IMR-90 (cell line): ENCODE data around the gene CREB5. TPM values are rescaled to one million over a fixed set of nuclear protein-coding genes. Genes with fewer than 3 reads are reported as not detected.

Experiments
- ATAC-seq: fragments of 200-7000 bp; cut with Tn5 transposase; 2 replicates; pipeline ENCODE4 v1.9.1; 2020; ENCODE audit warnings: low read depth, mild to moderate bottlenecking, moderate library complexity
- BruUV-seq: library from RNA; stranded (reverse); fragments of 400-500 nt; replicated peaks from 2 replicates; lab custom pipeline; 2021; lab: Mats Ljungman, UMichigan
- CTCF ChIA-PET: fragments of 300-600 bp; formaldehyde crosslinking; extraction: SDS; loops from one replicate; lab custom pipeline; 2021; ENCODE audit warnings: antibody characterized with exemption; lab: Yijun Ruan, JAX
- POLR2A ChIA-PET: fragments of 300-600 bp; sonication (Branson Sonifier 250); formaldehyde crosslinking; loops from one replicate; lab custom pipeline; 2022; ENCODE audit warnings: antibody characterized with exemption; ENCODE audit not compliant: unreplicated experiment; lab: Charles Lee
- DNase-seq: peaks from one replicate; pipeline ENCODE4 v3.0.0; 2013
- H2AFZ ChIP-seq: replicated peaks from 2 replicates; pipeline ENCODE3; 2013; ENCODE audit warnings: low read length, mild to moderate bottlenecking; ENCODE audit not compliant: poor library complexity
- H2AK5ac ChIP-seq: 2 replicates; pipeline ENCODE4 v1.6.1; 2013; ENCODE audit warnings: low read depth, low read length, inconsistent platforms
- H2AK9ac ChIP-seq: replicated peaks from 2 replicates; pipeline ENCODE3; 2013; ENCODE audit warnings: mild to moderate bottlenecking, low read depth, low read length, moderate library complexity; ENCODE audit not compliant: poor library complexity
- H2BK120ac ChIP-seq: 2 replicates; pipeline ENCODE4 v1.6.1; 2013; ENCODE audit warnings: low read depth, low read length, inconsistent platforms
- H2BK15ac ChIP-seq: 3 replicates; pipeline ENCODE4 v1.6.1; 2013; ENCODE audit warnings: low read depth, low read length, inconsistent platforms
- H2BK20ac ChIP-seq: 2 replicates; pipeline ENCODE4 v1.6.1; 2013; ENCODE audit warnings: low read depth, mild to moderate bottlenecking, inconsistent platforms, low read length, moderate library complexity
- H2BK5ac ChIP-seq: 2 replicates; pipeline ENCODE4 v1.6.1; 2013; ENCODE audit warnings: mild to moderate bottlenecking, low read depth, low read length, inconsistent platforms; ENCODE audit not compliant: poor library complexity, severe bottlenecking
- H3K14ac ChIP-seq: replicated peaks from 2 replicates; pipeline ENCODE4 v1.6.1; 2013; ENCODE audit warnings: low read depth, low read length, inconsistent platforms
- H3K18ac ChIP-seq: 2 replicates; pipeline ENCODE4 v1.6.1; 2013; ENCODE audit warnings: low read depth, low read length, control low read depth
- H3K23ac ChIP-seq: 2 replicates; pipeline ENCODE4 v1.6.1; 2013; ENCODE audit warnings: low read depth, low read length, inconsistent platforms
- H3K27ac ChIP-seq: 2 replicates; pipeline ENCODE4 v1.5.1; 2013; ENCODE audit warnings: mild to moderate bottlenecking, control low read depth, low read length; ENCODE audit not compliant: insufficient read depth
- H3K27me3 ChIP-seq: 2 replicates; pipeline ENCODE4 v1.6.1; 2013; ENCODE audit warnings: low read length; ENCODE audit not compliant: control insufficient read depth, insufficient read depth
- H3K36me3 ChIP-seq: 2 replicates; pipeline ENCODE4 v1.6.1; 2013; ENCODE audit warnings: low read length, mixed read lengths; ENCODE audit not compliant: control insufficient read depth, insufficient read depth
- H3K4ac ChIP-seq: 2 replicates; pipeline ENCODE4 v1.6.1; 2013; ENCODE audit warnings: low read depth, low read length, inconsistent platforms
- H3K4me1 ChIP-seq: 2 replicates; pipeline ENCODE4 v1.6.1; 2013; ENCODE audit warnings: low read length, mixed read lengths; ENCODE audit not compliant: control insufficient read depth, insufficient read depth
- H3K4me2 ChIP-seq: 2 replicates; pipeline ENCODE4 v1.6.1; 2013; ENCODE audit warnings: low read depth, mild to moderate bottlenecking, control low read depth, low read length, moderate library complexity
- H3K4me3 ChIP-seq: 2 replicates; pipeline ENCODE4 v1.5.1; 2013; ENCODE audit warnings: low read depth, mild to moderate bottlenecking, control low read depth, low read length, moderate library complexity; ENCODE audit not compliant: insufficient read depth
- H3K56ac ChIP-seq: 2 replicates; pipeline ENCODE4 v1.6.1; 2013; ENCODE audit warnings: low read length, inconsistent platforms; ENCODE audit not compliant: insufficient read depth; ENCODE audit errors: extremely low read depth
- H3K79me1 ChIP-seq, 2 experiments: 2 replicates each; pipeline ENCODE4 v1.6.1; 2013; ENCODE audit warnings: low read length in 2 of 2, inconsistent platforms in 1 of 2, low read depth in 1 of 2
- H3K9ac ChIP-seq: 2 replicates; pipeline ENCODE4 v1.6.1; 2013; ENCODE audit warnings: low read depth, low read length, control low read depth
- H3K9me1 ChIP-seq: 2 replicates; pipeline ENCODE4 v1.6.1; 2013; ENCODE audit warnings: low read length, inconsistent platforms; ENCODE audit not compliant: insufficient read depth
- H3K9me3 ChIP-seq: 2 replicates; pipeline ENCODE4 v1.6.1; 2013; ENCODE audit warnings: low read length; ENCODE audit not compliant: control insufficient read depth, insufficient read depth
- H4K20me1 ChIP-seq: 2 replicates; pipeline ENCODE4 v1.6.1; 2013; ENCODE audit warnings: low read length, inconsistent platforms; ENCODE audit not compliant: insufficient read depth
- H4K5ac ChIP-seq: 2 replicates; pipeline ENCODE4 v1.6.1; 2013; ENCODE audit warnings: mild to moderate bottlenecking, low read depth, low read length, control low read depth
- H4K8ac ChIP-seq, 2 experiments: 2 replicates each; pipeline ENCODE4 v1.6.1; 2013; ENCODE audit warnings: low read depth in 2 of 2, low read length in 2 of 2, control low read depth in 1 of 2, inconsistent platforms in 1 of 2
- H4K91ac ChIP-seq: 2 replicates; pipeline ENCODE4 v1.6.1; 2013; ENCODE audit warnings: low read depth, low read length, inconsistent platforms; ENCODE audit not compliant: insufficient read depth
- BHLHE40 ChIP-seq: fragments of 150-350 bp; IDR thresholded peaks from 2 replicates; pipeline ENCODE4 v1.6.1; 2016; ENCODE audit warnings: mild to moderate bottlenecking, low read depth, low read length
- CEBPB ChIP-seq: IDR thresholded peaks from 2 replicates; pipeline ENCODE4 v1.6.1; 2012; ENCODE audit warnings: low read depth, low read length, improper control_type of control experiment
- CHD1 ChIP-seq: IDR thresholded peaks from 2 replicates; pipeline ENCODE4 v1.6.1; 2012; ENCODE audit warnings: low read depth, low read length, improper control_type of control experiment
- ELK1 ChIP-seq: fragments of 150-350 bp; IDR thresholded peaks from 2 replicates; pipeline ENCODE4 v1.6.1; 2016; ENCODE audit warnings: low read depth, mild to moderate bottlenecking, low read length, moderate library complexity, borderline replicate concordance
- FOS ChIP-seq: fragments of 150-350 bp; IDR thresholded peaks from 2 replicates; pipeline ENCODE4 v1.6.1; 2016; ENCODE audit warnings: low read depth, low read length
- MAFK ChIP-seq: IDR thresholded peaks from 2 replicates; pipeline ENCODE4 v1.6.1; 2012; ENCODE audit warnings: low read depth, low read length, improper control_type of control experiment
- MAZ ChIP-seq: IDR thresholded peaks from 2 replicates; pipeline ENCODE4 v1.6.1; 2012; ENCODE audit warnings: low read depth, mild to moderate bottlenecking, low read length, improper control_type of control experiment, moderate library complexity, borderline replicate concordance
- MXI1 ChIP-seq: IDR thresholded peaks from 2 replicates; pipeline ENCODE4 v1.6.1; 2012; ENCODE audit warnings: low read depth, mild to moderate bottlenecking, low read length, moderate library complexity, borderline replicate concordance
- POLR2A ChIP-seq: IDR thresholded peaks from 2 replicates; pipeline ENCODE4 v1.6.1; 2012; ENCODE audit warnings: mild to moderate bottlenecking, low read depth, low read length
- RAD21 ChIP-seq: IDR thresholded peaks from 2 replicates; pipeline ENCODE4 v1.6.1; 2012; ENCODE audit warnings: low read length, improper control_type of control experiment
- RFX5 ChIP-seq: IDR thresholded peaks from 2 replicates; pipeline ENCODE4 v1.8.0; 2012; ENCODE audit warnings: low read depth, mild to moderate bottlenecking, low read length, moderate library complexity
- SMC3 ChIP-seq: fragments of 150-350 bp; IDR thresholded peaks from 2 replicates; pipeline ENCODE4 v1.6.1; 2016; ENCODE audit warnings: low read depth, mild to moderate bottlenecking, antibody characterized with exemption, low read length, moderate library complexity
- WGBS, 2 experiments: methylation state at CpG; one replicate each; pipeline versions ENCODE4 v1.1.5 to v1.1.7; 2013; ENCODE audit warnings: missing lambda C conversion rate in 2 of 2; ENCODE audit not compliant: insufficient read length in 1 of 2; ENCODE audit errors: extremely low coverage in 2 of 2; 5-methylcytosine and 5-hydroxymethylcytosine counted together
- dilution Hi-C: fragments of 300-500 bp; cut with HindIII; formaldehyde crosslinking; loops from one replicate; pipeline ENCODE4 v1.14.3; 2018; ENCODE audit warnings: low sequenced_read_pairs; ENCODE audit not compliant: unreplicated experiment
- in situ Hi-C: fragments of 300-500 bp; cut with MboI; formaldehyde crosslinking; loops from 3 replicates; pipeline ENCODE4 v1.14.3; 2019; ENCODE audit warnings: low sequenced_read_pairs, inconsistent platforms, mixed read lengths
- intact Hi-C: fragments of 100-400 bp; cut with micrococcal nuclease; formaldehyde crosslinking; loops from 2 replicates; pipeline ENCODE4 v1.10.0; 2022
- polyA plus RNA-seq, 3 experiments: library from polyadenylated mRNA; depleted of rRNA; stranded (reverse); fragments of >200 nt; gene quantifications; 2 replicates each; pipeline ENCODE4 v1.2.3, GENCODE V29; 2012; ENCODE audit warnings: low replicate concordance in 1 of 3
- total RNA-seq: library from RNA; depleted of rRNA; stranded (reverse); fragments of >200 nt; gene quantifications from 2 replicates; pipeline ENCODE4 v1.2.3, GENCODE V29; 2012
- TF ChIP-seq, protein P1 (sequence below): conservative IDR thresholded peaks from 2 replicates; pipeline ENCODE4 v1.5.1; 2012; ENCODE audit warnings: mild to moderate bottlenecking, low read depth, low read length, improper control_type of control experiment
- TF ChIP-seq, protein P2 (sequence below): fragments of 150-350 bp; IDR thresholded peaks from 2 replicates; pipeline ENCODE4 v1.6.1; 2017; ENCODE audit warnings: mild to moderate bottlenecking, antibody characterized with exemption, low read length, low read depth

CREB5 gene
- total and polyA plus RNA-seq, 2 of the 4 experiments (the other 2 are of a cell fraction): 7.3 to 13.1 TPM

GRCh38 chr7:28677668-28678067 is 265.4 kb downstream of the CREB5 start:
- WGBS, 2 experiments: no CpG with 5 or more reads among the region's 3 CpGs

More at GRCh38 chr7:28677668-28678067, 265.4 kb downstream of the CREB5 start:
- Histone ChIP-seq H3K79me1 (no peaks in the 10 kb centered on the region), H2BK15ac (no peak overlapping the region), H3K27ac (no peak overlapping the region), H3K9me1 (no peaks in the 10 kb centered on the region), H4K8ac (no peak overlapping the region), H3K14ac (no peak overlapping the region), H2BK20ac (no peak overlapping the region), H4K5ac (no peak overlapping the region), H3K18ac (no peak overlapping the region), H2BK5ac (no peak overlapping the region), H3K4me1 (no peaks in the 10 kb centered on the region), H3K23ac (no peak overlapping the region), H2BK120ac (no peak overlapping the region), H4K20me1 (no peaks in the 10 kb centered on the region), H3K56ac (no peak overlapping the region), H3K36me3 (no peaks in the 10 kb centered on the region), H3K4me2 (no peak overlapping the region), H2AK5ac (no peak overlapping the region), H3K27me3 (no peaks in the 10 kb centered on the region), H4K91ac (no peak overlapping the region), H3K9me3 (no peaks in the 10 kb centered on the region), H3K9ac (no peak overlapping the region), H2AK9ac (no peak overlapping the region), H2AFZ (no peak overlapping the region), H3K4ac (no peak overlapping the region), H3K4me3 (no peak overlapping the region)
- ChIA-PET CTCF (no interaction called here), POLR2A (no interaction called here)
- dilution Hi-C loops (no loop called here), in situ Hi-C loops (no loop called here), intact Hi-C loops (no loop called here)
- no peak for ATAC-seq
- TF ChIP-seq RAD21 (no peak), MAFK (no peak), MAZ (no peak), FOS (no peak), BHLHE40 (no peak), ELK1 (no peak), RFX5 (no peak), POLR2A (no peak), CHD1 (no peak), MXI1 (no peak), CEBPB (no peak), SMC3 (no peak)
- TF ChIP-seq, protein P1, sequence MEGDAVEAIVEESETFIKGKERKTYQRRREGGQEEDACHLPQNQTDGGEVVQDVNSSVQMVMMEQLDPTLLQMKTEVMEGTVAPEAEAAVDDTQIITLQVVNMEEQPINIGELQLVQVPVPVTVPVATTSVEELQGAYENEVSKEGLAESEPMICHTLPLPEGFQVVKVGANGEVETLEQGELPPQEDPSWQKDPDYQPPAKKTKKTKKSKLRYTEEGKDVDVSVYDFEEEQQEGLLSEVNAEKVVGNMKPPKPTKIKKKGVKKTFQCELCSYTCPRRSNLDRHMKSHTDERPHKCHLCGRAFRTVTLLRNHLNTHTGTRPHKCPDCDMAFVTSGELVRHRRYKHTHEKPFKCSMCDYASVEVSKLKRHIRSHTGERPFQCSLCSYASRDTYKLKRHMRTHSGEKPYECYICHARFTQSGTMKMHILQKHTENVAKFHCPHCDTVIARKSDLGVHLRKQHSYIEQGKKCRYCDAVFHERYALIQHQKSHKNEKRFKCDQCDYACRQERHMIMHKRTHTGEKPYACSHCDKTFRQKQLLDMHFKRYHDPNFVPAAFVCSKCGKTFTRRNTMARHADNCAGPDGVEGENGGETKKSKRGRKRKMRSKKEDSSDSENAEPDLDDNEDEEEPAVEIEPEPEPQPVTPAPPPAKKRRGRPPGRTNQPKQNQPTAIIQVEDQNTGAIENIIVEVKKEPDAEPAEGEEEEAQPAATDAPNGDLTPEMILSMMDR: no peak
- TF ChIP-seq, protein P2, sequence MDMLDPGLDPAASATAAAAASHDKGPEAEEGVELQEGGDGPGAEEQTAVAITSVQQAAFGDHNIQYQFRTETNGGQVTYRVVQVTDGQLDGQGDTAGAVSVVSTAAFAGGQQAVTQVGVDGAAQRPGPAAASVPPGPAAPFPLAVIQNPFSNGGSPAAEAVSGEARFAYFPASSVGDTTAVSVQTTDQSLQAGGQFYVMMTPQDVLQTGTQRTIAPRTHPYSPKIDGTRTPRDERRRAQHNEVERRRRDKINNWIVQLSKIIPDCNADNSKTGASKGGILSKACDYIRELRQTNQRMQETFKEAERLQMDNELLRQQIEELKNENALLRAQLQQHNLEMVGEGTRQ: no peak
- DNase-seq: no peak
- BruUV-seq: no TSS peak
